H9 (cell line): ENCODE data around the gene SPOCK3. TPM values are rescaled to one million over a fixed set of nuclear protein-coding genes. Genes with fewer than 3 reads are reported as not detected.

Source experiments
- DNase-seq: peaks from one replicate; pipeline ENCODE4 v3.0.0-alpha.2; 2017
- H2AFZ ChIP-seq: one replicate; pipeline ENCODE4 v1.6.1; 2013; ENCODE audit warnings: mild to moderate bottlenecking, low read length, control low read depth, moderate library complexity
- H2AK5ac ChIP-seq: 2 replicates; pipeline ENCODE4 v1.6.1; 2013; ENCODE audit warnings: low read length, control low read depth, mixed read lengths; ENCODE audit not compliant: insufficient read length
- H2BK120ac ChIP-seq: one replicate; pipeline ENCODE4 v1.6.1; 2013; ENCODE audit warnings: low read depth, mild to moderate bottlenecking, low read length, control low read depth, inconsistent platforms; ENCODE audit not compliant: poor library complexity, severe bottlenecking
- H2BK12ac ChIP-seq: 2 replicates; pipeline ENCODE4 v1.6.1; 2013; ENCODE audit warnings: low read length, control low read depth, mixed read lengths, low read depth; ENCODE audit not compliant: insufficient read length
- H2BK15ac ChIP-seq: 2 replicates; pipeline ENCODE4 v1.6.1; 2013; ENCODE audit warnings: low read depth, low read length, control low read depth
- H2BK20ac ChIP-seq: one replicate; pipeline ENCODE4 v1.6.1; 2013; ENCODE audit warnings: low read depth, mild to moderate bottlenecking, low read length, control low read depth, inconsistent platforms; ENCODE audit not compliant: poor library complexity, severe bottlenecking
- H2BK5ac ChIP-seq: 2 replicates; pipeline ENCODE4 v1.6.1; 2013; ENCODE audit warnings: low read length, control low read depth, mixed read lengths; ENCODE audit not compliant: insufficient read length
- H3K14ac ChIP-seq: 2 replicates; pipeline ENCODE4 v1.6.1; 2013; ENCODE audit warnings: low read length, control low read depth; ENCODE audit not compliant: insufficient read depth
- H3K18ac ChIP-seq: 2 replicates; pipeline ENCODE4 v1.6.1; 2013; ENCODE audit warnings: low read depth, mild to moderate bottlenecking, mixed read lengths, low read length, control low read depth; ENCODE audit not compliant: insufficient read length
- H3K23ac ChIP-seq: 2 replicates; pipeline ENCODE4 v1.6.1; 2013; ENCODE audit warnings: low read length, control low read depth, mixed read lengths, low read depth; ENCODE audit not compliant: insufficient read length
- H3K23me2 ChIP-seq: 2 replicates; pipeline ENCODE4 v1.6.1; 2013; ENCODE audit warnings: low read depth, mild to moderate bottlenecking, mixed read lengths, low read length, control low read depth; ENCODE audit not compliant: insufficient read length, poor library complexity, severe bottlenecking
- H3K27ac ChIP-seq: 2 replicates; pipeline ENCODE4 v1.5.1; 2013; ENCODE audit warnings: low read length, control low read depth, mixed read lengths, low read depth; ENCODE audit not compliant: insufficient read length
- H3K27me3 ChIP-seq: 2 replicates; pipeline ENCODE4 v1.6.1; 2013; ENCODE audit warnings: low read length, control low read depth, inconsistent platforms; ENCODE audit not compliant: insufficient read depth
- H3K4ac ChIP-seq: 2 replicates; pipeline ENCODE4 v1.6.1; 2013; ENCODE audit warnings: low read depth, mild to moderate bottlenecking, control low read depth, inconsistent platforms, low read length, moderate library complexity
- H3K4me1 ChIP-seq: 2 replicates; pipeline ENCODE4 v1.6.1; 2013; ENCODE audit warnings: low read length, control low read depth, inconsistent platforms; ENCODE audit not compliant: insufficient read depth
- H3K4me2 ChIP-seq: 2 replicates; pipeline ENCODE4 v1.6.1; 2013; ENCODE audit warnings: low read length, control low read depth, mixed read lengths; ENCODE audit not compliant: insufficient read length, insufficient read depth
- H3K56ac ChIP-seq: 2 replicates; pipeline ENCODE4 v1.6.1; 2013; ENCODE audit warnings: low read depth, mild to moderate bottlenecking, mixed read lengths, low read length, control low read depth; ENCODE audit not compliant: insufficient read length
- H3K79me1 ChIP-seq: 2 replicates; pipeline ENCODE4 v1.6.1; 2013; ENCODE audit warnings: low read depth, mild to moderate bottlenecking, moderate library complexity, low read length, control low read depth, inconsistent platforms; ENCODE audit not compliant: insufficient read depth, poor library complexity, severe bottlenecking
- H3K79me2 ChIP-seq: 2 replicates; pipeline ENCODE4 v1.6.1; 2013; ENCODE audit warnings: low read length, control low read depth, inconsistent platforms; ENCODE audit not compliant: insufficient read depth
- H3K9ac ChIP-seq: 2 replicates; pipeline ENCODE4 v1.6.1; 2013; ENCODE audit warnings: low read length, control low read depth, mixed read lengths; ENCODE audit not compliant: insufficient read length; ENCODE audit errors: extremely low read depth
- H3K9me3 ChIP-seq: one replicate; pipeline ENCODE4 v1.6.1; 2013; ENCODE audit warnings: low read depth, low read length, inconsistent platforms; ENCODE audit not compliant: control insufficient read depth
- H3T11ph ChIP-seq: one replicate; pipeline ENCODE4 v1.6.1; 2013; ENCODE audit warnings: mild to moderate bottlenecking, low read length, control low read depth, inconsistent platforms
- H4K20me1 ChIP-seq: one replicate; pipeline ENCODE4 v1.6.1; 2013; ENCODE audit not compliant: control insufficient read depth, insufficient read length, insufficient read depth
- H4K5ac ChIP-seq: 2 replicates; pipeline ENCODE4 v1.6.1; 2013; ENCODE audit warnings: low read depth, mild to moderate bottlenecking, mixed read lengths, low read length, control low read depth; ENCODE audit not compliant: insufficient read length
- H4K8ac ChIP-seq: replicated peaks from 2 replicates; pipeline ENCODE4 v1.6.1; 2013; ENCODE audit warnings: low read length, control low read depth, mixed read lengths, low read depth; ENCODE audit not compliant: insufficient read length
- H4K91ac ChIP-seq: 2 replicates; pipeline ENCODE4 v1.6.1; 2013; ENCODE audit warnings: low read depth, mild to moderate bottlenecking, moderate library complexity, mixed read lengths, low read length, control low read depth; ENCODE audit not compliant: insufficient read length
- H3K27ac Mint-ChIP-seq, 3 experiments: 2 replicates in 2 of 3; 3 replicates in 1 of 3; pipeline ENCODE4 v1.8.0; 2020 to 2021; ENCODE audit warnings: mixed read lengths in 3 of 3, mild to moderate bottlenecking in 1 of 3, moderate library complexity in 1 of 3
- H3K27me3 Mint-ChIP-seq: 2 replicates; pipeline ENCODE4 v1.8.0; 2021; ENCODE audit warnings: low read depth, mild to moderate bottlenecking, moderate library complexity, mixed read lengths
- H3K36me3 Mint-ChIP-seq, 3 experiments: 2 replicates in 2 of 3; 3 replicates in 1 of 3; pipeline ENCODE4 v1.8.0; 2020 to 2021; ENCODE audit warnings: low read depth in 3 of 3, mixed read lengths in 3 of 3; ENCODE audit not compliant: insufficient read depth in 1 of 3
- H3K4me1 Mint-ChIP-seq, 2 experiments: 2 replicates each; pipeline ENCODE4 v1.8.0; 2020; ENCODE audit warnings: mixed read lengths in 2 of 2
- H3K4me3 Mint-ChIP-seq, 2 experiments: 2 replicates in 1 of 2; 3 replicates in 1 of 2; pipeline ENCODE4 v1.8.0; 2020 to 2021; ENCODE audit warnings: mild to moderate bottlenecking in 2 of 2, mixed read lengths in 2 of 2, moderate library complexity in 1 of 2
- H3K9me3 Mint-ChIP-seq, 2 experiments: 2 replicates in 1 of 2; 3 replicates in 1 of 2; pipeline ENCODE4 v1.8.0; 2020; ENCODE audit warnings: mild to moderate bottlenecking in 2 of 2, mixed read lengths in 2 of 2, moderate library complexity in 1 of 2
- WGBS: extraction: QIAGEN DNeasy Blood & Tissue Kit; methylation state at CpG from one replicate; pipeline ENCODE4 v1.1.7; 2013; ENCODE audit warnings: missing lambda C conversion rate, low lambda C conversion rate, mixed read lengths; ENCODE audit not compliant: insufficient read length; ENCODE audit errors: extremely low coverage; 5-methylcytosine and 5-hydroxymethylcytosine counted together
- total RNA-seq: library from RNA; stranded (reverse); gene quantifications from 2 replicates; pipeline ENCODE4 v1.2.1, GENCODE V29; 2021
- TF ChIP-seq, protein P1 (sequence below): fragments of 200-600 bp; sonication (generic); conservative IDR thresholded peaks from 3 replicates; pipeline ENCODE4 v1.8.0; 2021; ENCODE audit warnings: antibody characterized with exemption, mild to moderate bottlenecking

SPOCK3 gene
- total RNA-seq, 1 experiment from 2014 or later, result 0.28 TPM

DNA sequence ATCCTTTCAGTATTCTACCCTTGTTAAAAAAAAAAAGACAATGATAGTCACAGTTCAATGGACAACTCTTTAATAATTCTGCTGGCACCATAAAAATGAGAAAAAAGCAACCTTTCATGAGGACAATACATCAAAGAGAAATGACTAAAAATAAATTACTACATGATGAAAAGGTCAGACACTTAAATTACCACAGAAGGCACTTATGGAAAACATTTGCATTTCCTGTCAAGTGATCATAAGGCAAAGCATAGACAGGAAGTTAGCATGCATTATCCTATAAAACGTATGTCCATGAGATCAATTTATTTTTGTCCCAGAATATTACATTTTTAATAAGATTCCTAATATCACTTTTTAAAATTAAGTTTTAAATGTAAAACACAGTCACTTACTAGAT, 303.8 kb downstream of the SPOCK3 start:
- H2BK12ac ChIP-seq, result no peak overlapping the region
- Mint-ChIP-seq H3K4me3 (no peak overlapping the region), H3K27me3 (no peaks in the 10 kb centered on the region), H3K27ac (no peak overlapping the region; a peak in 1 of 7 replicates), H3K36me3 (no peaks in the 10 kb centered on the region; a peak in 1 of 7 replicates), H3K9me3 (no peaks in the 10 kb centered on the region; a peak in 1 of 5 replicates), H3K4me1 (no peaks in the 10 kb centered on the region)
- H3K18ac ChIP-seq, result no peak overlapping the region
- no peak overlapping the region for H2BK15ac ChIP-seq
- H2BK20ac ChIP-seq, result no peak overlapping the region
- H3T11ph ChIP-seq, result no peak overlapping the region
- no peak overlapping the region for H4K91ac ChIP-seq
- no peaks in the 10 kb centered on the region for H3K23me2 ChIP-seq
- no peak for DNase-seq
- no peak overlapping the region for H2BK5ac ChIP-seq
- H3K4ac ChIP-seq, result no peak overlapping the region
- no CpG with 5 or more reads among the region's 1 CpG for WGBS
- H3K56ac ChIP-seq, result no peak overlapping the region
- H4K8ac ChIP-seq, result no peak overlapping the region
- no peaks in the 10 kb centered on the region for H3K79me1 ChIP-seq
- H3K23ac ChIP-seq, result no peak overlapping the region
- H4K5ac ChIP-seq, result no peak overlapping the region
- H2BK120ac ChIP-seq, result no peak overlapping the region
- TF ChIP-seq, protein P1, sequence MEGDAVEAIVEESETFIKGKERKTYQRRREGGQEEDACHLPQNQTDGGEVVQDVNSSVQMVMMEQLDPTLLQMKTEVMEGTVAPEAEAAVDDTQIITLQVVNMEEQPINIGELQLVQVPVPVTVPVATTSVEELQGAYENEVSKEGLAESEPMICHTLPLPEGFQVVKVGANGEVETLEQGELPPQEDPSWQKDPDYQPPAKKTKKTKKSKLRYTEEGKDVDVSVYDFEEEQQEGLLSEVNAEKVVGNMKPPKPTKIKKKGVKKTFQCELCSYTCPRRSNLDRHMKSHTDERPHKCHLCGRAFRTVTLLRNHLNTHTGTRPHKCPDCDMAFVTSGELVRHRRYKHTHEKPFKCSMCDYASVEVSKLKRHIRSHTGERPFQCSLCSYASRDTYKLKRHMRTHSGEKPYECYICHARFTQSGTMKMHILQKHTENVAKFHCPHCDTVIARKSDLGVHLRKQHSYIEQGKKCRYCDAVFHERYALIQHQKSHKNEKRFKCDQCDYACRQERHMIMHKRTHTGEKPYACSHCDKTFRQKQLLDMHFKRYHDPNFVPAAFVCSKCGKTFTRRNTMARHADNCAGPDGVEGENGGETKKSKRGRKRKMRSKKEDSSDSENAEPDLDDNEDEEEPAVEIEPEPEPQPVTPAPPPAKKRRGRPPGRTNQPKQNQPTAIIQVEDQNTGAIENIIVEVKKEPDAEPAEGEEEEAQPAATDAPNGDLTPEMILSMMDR, result no peak
- no peak overlapping the region for H2AFZ ChIP-seq
- H4K20me1 ChIP-seq, result no peaks in the 10 kb centered on the region
- H3K4me1 ChIP-seq, result no peaks in the 10 kb centered on the region
- H3K4me2 ChIP-seq, result no peak overlapping the region
- no peak overlapping the region for H3K9ac ChIP-seq
- no peaks in the 10 kb centered on the region for H3K27me3 ChIP-seq
- H2AK5ac ChIP-seq, result no peak overlapping the region
- no peak overlapping the region for H3K14ac ChIP-seq
- no peaks in the 10 kb centered on the region for H3K79me2 ChIP-seq
- H3K9me3 ChIP-seq, result no peaks in the 10 kb centered on the region
- H3K27ac ChIP-seq, result no peak overlapping the region
